Nucleus accumbens (tissue), 56 donors: ENCODE measurements around the gene DISC1.

Source experiments
- DNase-seq, 56 donors: peaks; one replicate each; lab custom pipeline; 2025; lab: John Stamatoyannopoulos, UW

Gene DISC1

GRCh38 chr1:232049335-232049734 is 422.7 kb downstream of the DISC1 start:
- DNase-seq: no peak

GRCh38 chr1:232057217-232057895 is 430.8 kb downstream of the DISC1 start:
- DNase-seq: no peak

GRCh38 chr1:232057896-232058274 is 431.3 kb downstream of the DISC1 start:
- DNase-seq: no peak

GRCh38 chr1:232059726-232060374 is 433.3 kb downstream of the DISC1 start:
- no peak for DNase-seq

GRCh38 chr1:232062967-232063366 is 436.4 kb downstream of the DISC1 start:
- DNase-seq: no peak

GRCh38 chr1:232066521-232066920 is 439.9 kb downstream of the DISC1 start:
- DNase-seq: no peak

- no peak for DNase-seq
Measured at GRCh38 chr1:232074265-232074664, 447.7 kb downstream of the DISC1 start.

- DNase-seq: no peak
Measured at GRCh38 chr1:232077809-232078208, 451.2 kb downstream of the DISC1 start.

GRCh38 chr1:232084584-232085223 is 458.1 kb downstream of the DISC1 start:
- DNase-seq: no peak

- DNase-seq: no peak
Measured at GRCh38 chr1:232090816-232091215, 464.2 kb downstream of the DISC1 start.
